SIG-M5 treated with dmso at 0.1 percent for 504 hours (cell line): Measurements from ENCODE around the gene DCLK2.

ENCODE experiments used
- DNase-seq: peaks from one replicate; lab custom pipeline; 2025; ENCODE audit not compliant: unreplicated experiment; lab: John Stamatoyannopoulos, UW

DCLK2 gene

GRCh38 chr4:150115851-150116250, 37.6 kb downstream of the DCLK2 start:
- no peak for DNase-seq

- DNase-seq = no peak
Measured at GRCh38 chr4:150116506-150116905, 38.3 kb downstream of the DCLK2 start.

DNA sequence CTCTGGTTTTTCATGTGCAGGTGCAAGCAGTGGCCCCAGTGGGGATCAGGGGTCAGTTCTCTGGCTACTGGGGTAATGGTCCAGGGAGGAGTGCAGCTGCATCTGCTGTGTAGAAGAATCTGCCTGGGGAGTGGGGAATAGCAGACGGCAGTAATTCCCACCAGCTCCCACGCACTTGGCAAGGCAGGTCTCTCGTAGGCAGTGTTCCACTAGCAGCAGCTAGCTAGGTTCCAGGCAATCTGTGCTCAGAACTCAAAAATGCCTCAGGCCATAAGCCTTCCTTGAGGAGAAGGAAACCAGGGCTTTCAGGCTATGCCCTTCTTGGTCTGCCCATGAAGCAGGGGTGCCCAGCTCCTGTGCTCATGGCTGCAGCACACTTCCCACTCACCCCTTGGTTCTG, 38.8 kb downstream of the DCLK2 start:
- DNase-seq = no peak

- no peak for DNase-seq
Measured at GRCh38 chr4:150117629-150118028, 39.4 kb downstream of the DCLK2 start.

DNA sequence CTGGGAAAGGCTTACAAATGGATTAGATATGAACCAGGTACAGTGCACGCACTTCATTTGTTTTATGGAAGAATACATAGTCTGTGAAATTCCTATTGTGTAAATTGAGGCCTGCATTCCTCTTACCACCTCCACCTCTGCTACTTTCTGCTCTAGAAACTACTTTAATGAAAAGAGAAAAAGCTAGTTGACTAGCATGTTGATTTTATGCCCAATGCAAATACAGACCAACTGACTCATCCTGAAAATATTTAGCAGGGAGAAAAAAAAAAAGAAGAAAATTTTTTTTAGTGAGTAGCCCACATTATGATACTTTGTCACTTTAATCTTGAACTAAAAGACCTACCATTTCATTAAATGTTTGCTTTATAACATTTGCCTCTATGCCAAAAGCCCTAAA, 41.2 kb downstream of the DCLK2 start:
- DNase-seq = no peak

DNA sequence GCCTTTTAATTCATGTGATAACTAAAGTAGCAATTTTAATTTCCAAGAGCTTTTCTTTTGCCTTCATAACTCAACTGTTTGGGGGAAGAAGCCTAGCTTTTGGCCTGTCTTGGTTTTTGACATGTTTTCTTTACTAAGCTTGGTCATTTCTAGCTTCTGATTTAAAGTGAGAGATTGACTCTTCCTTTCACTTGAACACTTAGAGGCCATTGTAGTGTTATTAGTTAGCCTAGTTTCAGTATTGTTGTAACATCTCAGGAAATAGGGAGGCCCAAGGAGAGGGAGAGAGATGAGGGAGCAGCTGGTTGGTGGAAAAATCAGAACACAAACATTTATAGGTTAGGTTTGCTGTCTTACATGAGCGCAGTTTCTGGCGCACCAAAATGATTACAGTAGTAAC, 44.8 kb downstream of the DCLK2 start:
- DNase-seq = no peak

DNA sequence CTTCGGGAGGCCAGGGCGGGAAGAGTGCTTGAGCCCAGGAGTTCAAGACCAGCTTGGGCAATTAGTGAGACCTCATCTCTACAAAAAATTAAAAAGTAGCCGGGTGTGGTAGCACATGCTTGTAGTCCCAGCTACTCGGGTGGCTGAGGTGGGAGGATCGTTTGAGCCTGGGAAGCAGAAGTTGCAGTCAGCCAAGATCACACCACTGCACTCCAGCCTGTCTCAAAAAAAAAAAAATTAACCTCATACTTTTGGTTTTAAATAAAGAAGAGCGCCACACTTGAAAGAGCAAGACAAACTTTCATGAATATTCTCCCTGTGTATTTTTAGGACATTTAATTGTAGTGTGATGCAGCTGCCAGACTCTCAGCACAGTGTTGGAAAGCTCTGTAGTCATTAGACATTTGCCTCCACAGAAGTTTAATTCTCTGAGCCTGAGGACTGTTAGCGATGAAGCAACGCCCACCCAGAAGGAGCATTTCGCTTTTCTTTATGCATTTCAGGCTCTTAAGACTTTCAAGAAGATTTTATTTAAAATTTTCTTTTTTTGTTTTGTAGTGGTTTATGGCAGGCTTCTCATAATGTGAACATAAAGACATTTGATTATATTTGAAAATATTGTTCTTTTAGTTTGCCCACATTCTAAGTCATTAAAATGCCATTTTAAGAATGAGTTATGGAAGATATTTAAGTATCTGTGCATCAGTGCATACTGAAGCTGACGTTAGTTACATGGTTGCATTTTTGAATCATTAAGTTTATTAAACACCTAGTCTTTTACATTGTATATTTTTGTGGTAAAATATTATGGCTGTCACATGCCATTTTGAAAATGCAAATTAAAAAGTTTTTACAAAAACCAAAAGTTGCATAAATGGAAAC, 45.8 kb downstream of the DCLK2 start:
- no peak for DNase-seq

GRCh38 chr4:150126201-150126863, 48.1 kb downstream of the DCLK2 start:
- DNase-seq = peak; percentile 80

GRCh38 chr4:150126864-150127203, 48.6 kb downstream of the DCLK2 start:
- no peak for DNase-seq

DNA sequence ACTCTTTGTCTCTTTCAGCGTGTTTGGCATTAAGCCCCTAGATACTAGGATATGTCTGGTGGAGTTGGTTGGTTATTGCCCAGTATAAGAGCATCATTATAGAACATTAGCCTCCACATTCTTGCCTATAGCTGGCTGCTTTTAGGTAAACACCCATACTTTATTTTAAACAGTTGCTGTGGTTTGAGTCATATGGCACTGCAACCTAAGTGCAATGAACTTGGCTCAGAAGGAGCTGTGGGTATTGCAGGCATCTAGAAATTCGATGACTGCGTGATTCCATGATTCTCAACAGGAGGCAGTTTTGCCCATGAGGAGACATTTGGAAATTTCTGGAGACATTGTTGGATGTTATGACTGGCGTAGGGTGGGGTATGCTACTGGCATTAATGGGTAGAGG, 49.5 kb downstream of the DCLK2 start:
- DNase-seq = no peak

GRCh38 chr4:150130933-150131332, 52.7 kb downstream of the DCLK2 start:
- no peak for DNase-seq

- no peak for DNase-seq
Measured at GRCh38 chr4:150131581-150132228, 53.5 kb downstream of the DCLK2 start.

DNA sequence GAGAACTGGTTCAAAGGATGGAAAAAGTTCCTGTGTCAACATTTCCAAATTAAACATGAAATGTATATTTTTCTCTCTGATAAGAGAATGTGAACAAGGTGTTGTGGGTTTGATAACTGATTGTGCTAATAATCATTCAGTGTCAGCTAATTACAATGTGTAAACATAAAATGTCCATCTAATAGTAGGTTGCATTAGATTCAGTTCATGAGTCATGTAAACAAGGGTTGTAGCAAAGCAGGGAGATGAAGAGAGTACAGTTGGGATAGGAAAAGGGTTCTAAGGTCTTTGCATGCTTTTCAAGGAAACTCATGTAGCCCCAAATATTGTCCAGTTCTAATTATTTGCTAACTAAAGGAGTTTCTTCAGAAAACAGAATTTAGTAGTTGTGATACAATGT, 55.4 kb downstream of the DCLK2 start:
- DNase-seq = no peak

- DNase-seq = no peak
Measured at GRCh38 chr4:150135134-150135772, 57.0 kb downstream of the DCLK2 start.

GRCh38 chr4:150136036-150136435, 57.8 kb downstream of the DCLK2 start:
- no peak for DNase-seq

- no peak for DNase-seq
Measured at GRCh38 chr4:150136481-150136880, 58.2 kb downstream of the DCLK2 start.

DNA sequence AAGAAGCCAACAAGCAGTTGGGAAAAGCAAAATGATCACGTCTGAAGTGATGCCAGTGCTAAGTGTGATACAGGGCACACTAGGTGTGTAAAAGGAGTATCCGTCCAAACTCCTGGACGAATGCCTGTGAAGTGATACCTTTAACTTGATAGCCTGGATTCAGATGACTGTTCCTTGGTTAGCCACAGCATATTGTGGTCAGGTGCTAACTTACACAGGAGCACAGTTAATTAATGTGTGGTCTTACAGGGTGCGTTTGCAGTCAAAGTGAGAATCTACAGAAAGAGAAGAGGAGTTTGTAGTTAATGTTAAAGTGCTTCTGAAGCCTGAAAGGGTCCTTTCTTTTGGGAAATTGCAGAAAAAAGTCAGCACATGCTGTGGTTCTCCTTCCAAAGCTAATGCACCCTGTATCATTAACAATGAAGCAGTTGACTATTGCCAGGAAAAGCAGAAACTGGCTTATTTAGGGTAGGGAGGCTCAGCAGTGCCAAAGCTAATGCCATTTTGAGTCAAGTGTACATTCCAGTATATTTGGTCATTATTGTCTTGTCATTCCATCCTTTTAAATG, 61.1 kb downstream of the DCLK2 start:
- DNase-seq = no peak

DNA sequence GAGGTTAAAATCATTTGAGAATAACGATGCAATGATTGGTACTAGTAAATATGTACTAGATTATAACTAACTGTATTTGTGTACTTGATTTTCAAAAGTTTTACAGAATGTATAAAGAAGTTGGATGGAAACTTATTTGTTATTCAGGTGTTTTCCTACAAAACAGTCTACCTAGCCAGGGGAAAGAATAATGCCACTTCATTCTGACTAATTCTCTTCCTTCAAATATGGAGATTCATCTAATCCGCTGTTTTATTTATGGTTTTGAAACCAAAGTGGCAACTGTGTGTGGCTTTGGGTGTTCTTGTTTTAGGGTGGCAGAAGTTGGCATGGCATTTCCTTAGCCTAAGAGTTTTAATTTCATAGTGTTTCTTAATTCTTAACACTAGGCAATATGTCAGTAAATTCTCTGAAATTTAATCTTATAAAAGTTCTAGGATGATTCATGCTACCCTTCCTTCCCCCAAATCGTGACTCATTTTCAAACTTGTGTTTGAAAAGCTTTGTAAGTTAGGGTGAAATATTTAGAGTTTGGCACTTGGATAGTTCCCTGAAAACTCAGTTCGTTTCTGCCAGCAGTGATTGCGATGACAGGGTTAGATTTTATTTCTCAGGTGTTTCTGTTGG, 62.6 kb downstream of the DCLK2 start:
- DNase-seq = no peak

- no peak for DNase-seq
Measured at GRCh38 chr4:150141756-150142155, 63.5 kb downstream of the DCLK2 start.

DNA sequence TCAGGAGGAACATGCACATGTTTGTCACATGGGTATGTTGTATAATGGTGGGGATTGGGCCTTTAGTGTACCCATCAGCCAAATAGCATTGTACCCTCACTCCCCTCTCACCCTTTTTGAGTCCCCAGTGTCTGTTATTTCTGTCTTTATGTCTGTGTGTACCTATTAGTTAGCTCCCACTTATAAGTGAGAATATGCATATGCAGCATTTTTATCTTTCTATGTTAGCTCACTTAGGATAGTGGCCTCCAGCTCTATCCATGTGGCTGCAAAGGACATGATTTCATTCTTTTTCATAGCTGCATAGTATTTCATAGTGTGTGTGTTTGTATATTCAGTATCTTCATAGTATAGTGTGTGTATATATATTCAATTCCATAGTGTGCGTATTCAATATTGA, 64.6 kb downstream of the DCLK2 start:
- DNase-seq = no peak
